K562 (cell line): Measurements from ENCODE around the gene SLIRP. TPM values are rescaled to one million over a fixed set of nuclear protein-coding genes. Genes with fewer than 3 reads are reported as not detected.
A peak's percentile ranks its signal among the peaks of the same experiment; 100 is the strongest.

Experiments used
- ATAC-seq: fragments of 200-7000 bp; cut with Tn5 transposase; 3 replicates; pipeline ENCODE4 v1.9.1; 2020; ENCODE audit warnings: moderate library complexity
- BruUV-seq: library from RNA; stranded (reverse); fragments of 400-500 nt; replicated peaks from 2 replicates; lab custom pipeline; 2021; lab: Mats Ljungman, UMichigan
- CTCF ChIA-PET: fragments of 300-600 bp; formaldehyde crosslinking; extraction: SDS; loops from one replicate; lab custom pipeline; 2021; ENCODE audit warnings: low intra/inter-chr PET ratio; lab: Yijun Ruan, JAX
- POLR2A ChIA-PET: fragments of 300-600, 350-650 bp; sonication (Branson Sonifier 250); formaldehyde crosslinking; extraction: SDS; loops from one replicate; lab custom pipeline; 2021; ENCODE audit warnings: antibody characterized with exemption, inconsistent platforms; lab: Yijun Ruan, JAX
- DNase-seq, 4 experiments: peaks; one replicate each; pipeline versions ENCODE4 v3.0.0 to v3.0.0-alpha.2; 2011 to 2018; ENCODE audit warnings: low spot score in 3 of 4, mixed read lengths in 3 of 4; ENCODE audit errors: extremely low read depth in 1 of 4
- FAIRE-seq: peaks from 2 replicates; lab custom pipeline; 2011; peaks lifted over from hg19 to GRCh38; lab: Jason Lieb, UNC
- H2AFZ ChIP-seq: 2 replicates; pipeline ENCODE4 v1.6.0; 2011; ENCODE audit warnings: low read depth, low read length, control low read depth, inconsistent platforms
- H3K27ac ChIP-seq: fragments of 200-600 bp; 3 replicates; pipeline ENCODE4 v1.8.0; 2011; ENCODE audit warnings: low read depth, mild to moderate bottlenecking, control low read depth, inconsistent platforms, low read length, moderate library complexity, mixed read lengths; ENCODE audit errors: extremely low read depth
- H3K27me3 ChIP-seq, 2 experiments: fragments of 300-600 bp in 1 of 2; 2 replicates in 1 of 2; 3 replicates in 1 of 2; pipeline versions ENCODE4 v1.6.0 to v1.8.0; 2011; ENCODE audit warnings: inconsistent platforms in 2 of 2, low read length in 2 of 2, mild to moderate bottlenecking in 1 of 2, mixed read lengths in 1 of 2, moderate library complexity in 1 of 2; ENCODE audit not compliant: control insufficient read depth in 2 of 2, insufficient read depth in 2 of 2
- H3K36me3 ChIP-seq: fragments of 300-600 bp; 3 replicates; pipeline ENCODE4 v1.8.0; 2011; ENCODE audit warnings: mild to moderate bottlenecking, low read length, inconsistent platforms; ENCODE audit not compliant: control insufficient read depth, insufficient read depth
- H3K4me1 ChIP-seq, 2 experiments: fragments of 200-600 bp in 1 of 2; replicated peaks in 1 of 2; 2 replicates in 1 of 2; 3 replicates in 1 of 2; pipeline versions ENCODE4 v1.5.1 to v1.8.0; 2011; ENCODE audit warnings: inconsistent platforms in 2 of 2, low read length in 2 of 2, mild to moderate bottlenecking in 1 of 2, mixed read lengths in 1 of 2, moderate library complexity in 1 of 2; ENCODE audit not compliant: control insufficient read depth in 2 of 2, insufficient read depth in 2 of 2
- H3K4me2 ChIP-seq: 2 replicates; pipeline ENCODE4 v1.6.1; 2011; ENCODE audit warnings: low read length, control low read depth, inconsistent platforms, mixed read lengths; ENCODE audit not compliant: insufficient read depth
- H3K4me3 ChIP-seq: fragments of 200-600 bp; sonication (generic), shearing (Covaris generic); 2 replicates; pipeline ENCODE4 v1.5.1; 2016; ENCODE audit warnings: control low read depth, inconsistent platforms
- H3K79me2 ChIP-seq: fragments of 200-600 bp; 3 replicates; pipeline ENCODE4 v1.8.0; 2011; ENCODE audit warnings: low read length, inconsistent platforms; ENCODE audit not compliant: control insufficient read depth, insufficient read depth
- H3K9ac ChIP-seq, 2 experiments: 2 replicates each; pipeline versions ENCODE4 v1.6.0 to v1.6.1; 2011; ENCODE audit warnings: low read depth in 2 of 2, low read length in 2 of 2, control low read depth in 1 of 2, inconsistent platforms in 1 of 2, mild to moderate bottlenecking in 1 of 2, mixed read lengths in 1 of 2; ENCODE audit not compliant: insufficient read depth in 1 of 2
- H3K9me1 ChIP-seq: one replicate; pipeline ENCODE4 v1.6.0; 2011; ENCODE audit warnings: inconsistent platforms, mild to moderate bottlenecking, low read length, moderate library complexity; ENCODE audit not compliant: control insufficient read depth, insufficient read depth
- H3K9me3 ChIP-seq: replicated peaks from 2 replicates; pipeline ENCODE4 v1.5.1; 2011; ENCODE audit warnings: low read depth, low read length, inconsistent platforms; ENCODE audit not compliant: control insufficient read depth, insufficient read depth
- H4K20me1 ChIP-seq: replicated peaks from 2 replicates; pipeline ENCODE4 v1.6.1; 2011; ENCODE audit warnings: low read length, inconsistent platforms, mixed read lengths; ENCODE audit not compliant: control insufficient read depth, insufficient read depth
- CBX3 ChIP-seq, 2 experiments: IDR thresholded peaks; 1 replicate in 1 of 2; 2 replicates in 1 of 2; pipeline ENCODE4 v1.6.1; 2012; ENCODE audit warnings: inconsistent platforms in 2 of 2, low read length in 2 of 2, borderline replicate concordance in 1 of 2, control low read depth in 1 of 2
- CCNT2 ChIP-seq: IDR thresholded peaks from 2 replicates; pipeline ENCODE4 v1.6.1; 2011; ENCODE audit warnings: borderline replicate concordance, low read depth, mild to moderate bottlenecking, moderate library complexity, mixed read lengths, low read length; ENCODE audit not compliant: insufficient read length; ENCODE audit errors: extremely low read depth
- CLOCK ChIP-seq: fragments of 250-450 bp; sonication (Bioruptor Pico); IDR thresholded peaks from 2 replicates; pipeline ENCODE4 v1.4.0; 2020; ENCODE audit warnings: mild to moderate bottlenecking, moderate library complexity, borderline replicate concordance
- ELK3 ChIP-seq: fragments of 450-650 bp; formaldehyde crosslinking; IDR thresholded peaks from 2 replicates; pipeline ENCODE4 v1.4.0; 2020; ENCODE audit warnings: mild to moderate bottlenecking
- FIP1L1 ChIP-seq: fragments of 200-400 bp; formaldehyde crosslinking; IDR thresholded peaks from 2 replicates; pipeline ENCODE4 v1.6.1; 2018; ENCODE audit warnings: mild to moderate bottlenecking, low read depth, low read length; ENCODE audit not compliant: poor library complexity, severe bottlenecking
- FOS ChIP-seq: IDR thresholded peaks from 3 replicates; pipeline ENCODE4 v1.6.1; 2011; ENCODE audit not compliant: insufficient read length; ENCODE audit errors: extremely low read depth
- HDAC3 ChIP-seq: fragments of 450-650 bp; IDR thresholded peaks from 2 replicates; pipeline ENCODE4 v1.6.1; 2018; ENCODE audit warnings: borderline replicate concordance, mild to moderate bottlenecking, moderate library complexity; ENCODE audit not compliant: partially characterized antibody
- HNRNPLL ChIP-seq: fragments of 200-400 bp; formaldehyde crosslinking; IDR thresholded peaks from 2 replicates; pipeline ENCODE4 v1.6.1; 2017; ENCODE audit warnings: low read length, low read depth, mild to moderate bottlenecking; ENCODE audit not compliant: poor library complexity, severe bottlenecking
- POLR2G ChIP-seq: fragments of 200-400 bp; formaldehyde crosslinking; IDR thresholded peaks from 2 replicates; pipeline ENCODE4 v1.6.1; 2017; ENCODE audit warnings: low read depth, mild to moderate bottlenecking, antibody characterized with exemption, low read length, moderate library complexity
- PTTG1 ChIP-seq: fragments of 450-650 bp; IDR thresholded peaks from 2 replicates; pipeline ENCODE4 v1.6.1; 2016; ENCODE audit warnings: low read depth, mild to moderate bottlenecking, missing genetic modification characterization, missing compliant biosample characterization
- RFX5 ChIP-seq: IDR thresholded peaks from 2 replicates; pipeline ENCODE4 v1.6.1; 2011; ENCODE audit warnings: low read depth, mild to moderate bottlenecking, improper control_type of control experiment, low read length
- TRIM28 ChIP-seq: fragments of 450-650 bp; IDR thresholded peaks from 2 replicates; pipeline ENCODE4 v1.6.1; 2017
- ZNF324 ChIP-seq: fragments of 250-450 bp; sonication (Bioruptor Pico); IDR thresholded peaks from 2 replicates; pipeline ENCODE4 v1.4.0; 2020; ENCODE audit warnings: mild to moderate bottlenecking
- ZNF347 ChIP-seq: fragments of 450-650 bp; formaldehyde crosslinking; IDR thresholded peaks from 2 replicates; pipeline ENCODE4 v1.4.0; 2020; ENCODE audit warnings: low read depth, mild to moderate bottlenecking, moderate library complexity
- ZNF57 ChIP-seq: fragments of 450-650 bp; formaldehyde crosslinking; IDR thresholded peaks from 2 replicates; pipeline ENCODE4 v1.4.0; 2020; ENCODE audit warnings: mild to moderate bottlenecking, moderate library complexity
- ZNF79 ChIP-seq: fragments of 250-450 bp; sonication (Bioruptor Pico); IDR thresholded peaks from 2 replicates; pipeline ENCODE4 v1.4.0; 2020; ENCODE audit warnings: low read depth, mild to moderate bottlenecking, moderate library complexity
- ZNF830 ChIP-seq: fragments of 250-450 bp; sonication (Bioruptor Pico); IDR thresholded peaks from 2 replicates; pipeline ENCODE4 v1.5.0; 2021; ENCODE audit warnings: mild to moderate bottlenecking
- WGBS: fragments of 100-300 bp; shearing (Covaris generic); methylation state at CpG from one replicate; pipeline ENCODE4 v1.1.6; 2016; ENCODE audit warnings: low coverage, mixed read lengths; ENCODE audit not compliant: insufficient coverage; ENCODE audit errors: missing lambda C conversion rate; 5-methylcytosine and 5-hydroxymethylcytosine counted together
- in situ Hi-C: fragments of 300-500 bp; cut with MboI; formaldehyde crosslinking; loops from 4 replicates; pipeline ENCODE4 v1.15.0; 2018; ENCODE audit warnings: inconsistent platforms, mixed read lengths
- intact Hi-C: fragments of 100-400 bp; cut with micrococcal nuclease; formaldehyde crosslinking; loops from 2 replicates; pipeline ENCODE4 v1.14.2; 2022
- polyA plus RNA-seq, 8 experiments: library from polyadenylated mRNA; depleted of rRNA in 4 of 8; stranded (reverse) in 5 of 8; unstranded in 3 of 8; fragments of >200 nt; fragmentation: Nextera tagmentation in 2 of 8; fragmentation: Illumina TruSeq in 1 of 8; extraction: Ambion mirVana in 2 of 8; extraction: Trizol in 1 of 8; gene quantifications; 2 replicates each; pipeline versions ENCODE4 v1.2.1 to v1.2.3, GENCODE V29; 2011 to 2014; ENCODE audit warnings: inconsistent platforms in 1 of 8, missing spikeins in 1 of 8
- total RNA-seq, 7 experiments: library from RNA; depleted of rRNA in 6 of 7; stranded (reverse); fragments of >200 nt in 6 of 7; fragmentation: Illumina TruSeq in 2 of 7; extraction: Trizol in 2 of 7; gene quantifications; 2 replicates each; pipeline versions ENCODE4 v1.2.1 to v1.2.3, GENCODE V29; 2011 to 2021; ENCODE audit warnings: low replicate concordance in 1 of 7

Gene SLIRP
- total and polyA plus RNA-seq, 9 of the 15 experiments (the other 6 are each of a cell fraction or from before 2014, with no cell fraction given), result 251 to 1,905 (median 491) TPM

DNA sequence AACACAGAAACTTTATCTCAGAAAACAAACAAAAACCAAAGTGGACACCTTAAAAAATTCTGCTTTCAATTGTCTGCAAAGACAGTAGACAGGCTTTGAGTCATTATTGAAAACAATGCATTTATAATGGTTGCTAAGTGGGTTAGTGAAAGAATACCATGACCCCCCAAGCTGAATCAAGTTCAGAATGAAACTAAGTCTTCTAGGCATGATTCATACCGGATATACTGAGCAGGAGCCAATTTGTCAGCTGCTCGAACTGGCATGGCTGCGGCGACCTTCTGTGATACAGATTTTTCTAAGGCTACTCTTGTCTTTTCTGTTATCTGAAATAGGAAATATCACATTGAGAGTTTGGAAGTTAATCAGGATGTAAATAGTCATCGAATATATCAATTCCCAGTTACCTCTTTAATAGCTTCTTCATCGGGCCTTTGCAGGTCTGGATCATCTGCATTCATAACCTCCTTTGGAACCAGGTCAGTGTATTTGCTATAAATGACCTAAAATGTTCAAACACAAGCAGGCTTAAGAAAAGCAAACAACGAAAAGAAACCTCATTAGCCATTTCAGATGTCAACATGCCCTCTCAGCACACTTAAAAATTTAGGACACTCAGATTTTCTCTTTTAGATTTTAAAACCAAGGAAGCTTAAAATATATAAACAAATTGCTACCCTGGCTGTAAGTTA is 30.8 kb downstream of the SLIRP start:
- H4K20me1 ChIP-seq, result no peaks in the 10 kb centered on the region
- DNase-seq (no peak), FAIRE-seq (no peak), ATAC-seq (no peak)
- no peak for TF ChIP-seq HDAC3
- no peak for TF ChIP-seq CBX3 (IDR thresholded peaks at IDR 0.05; ENCODE audit: borderline replicate concordance in 1 of 2, low read length in 2 of 2)
- no peak for TF ChIP-seq ZNF324 (CRISPR knock-in tag)
- TF ChIP-seq CLOCK (CRISPR knock-in tag), result no peak
- no peak for TF ChIP-seq ELK3 (CRISPR knock-in tag)
- no peak for TF ChIP-seq ZNF347
- TF ChIP-seq RFX5, result no peak
- no peak for TF ChIP-seq ZNF79 (CRISPR knock-in tag)
- no peak for TF ChIP-seq ZNF830
- no peak for TF ChIP-seq ZNF57 (CRISPR knock-in tag)
- TF ChIP-seq FIP1L1, result no peak
- TF ChIP-seq TRIM28, result no peak
- no peak for TF ChIP-seq CCNT2
- no peak for TF ChIP-seq FOS
- TF ChIP-seq POLR2G, result no peak
- TF ChIP-seq PTTG1 (tag), result no peak
- TF ChIP-seq HNRNPLL, result no peak
- no peaks in the 10 kb centered on the region for H3K27me3 ChIP-seq
- H3K4me1 ChIP-seq, result no peaks in the 10 kb centered on the region
- peaks cover 10% of the 10 kb centered on the region; the same call in 2 of the 3 replicates for H3K79me2 ChIP-seq
- H2AFZ ChIP-seq, result no peak overlapping the region
- H3K36me3 ChIP-seq, result peaks cover 79% of the 10 kb centered on the region
- intact Hi-C loops (no loop called here), in situ Hi-C loops (no loop called here)
- ChIA-PET POLR2A (no interaction called here), CTCF (no interaction called here)
- H3K9ac ChIP-seq, result no peak overlapping the region
- TSS peak; percentile 4 for BruUV-seq
- WGBS, result 92% methylated on average over 7 of the region's 7 CpGs
- H3K4me3 ChIP-seq, result no peak overlapping the region
- H3K27ac ChIP-seq, result no peak overlapping the region
- no peaks in the 10 kb centered on the region for H3K9me1 ChIP-seq
- H3K4me2 ChIP-seq, result no peak overlapping the region
- H3K9me3 ChIP-seq, result no peaks in the 10 kb centered on the region
